ENCODE measurements around the gene MED25. TPM values are rescaled to one million over a fixed set of nuclear protein-coding genes. Genes with fewer than 3 reads are reported as not detected.

MED25 gene
- total RNA-seq, 2 experiments from 2014 or later = 35.7 to 38.7 TPM

- no peak for TF ChIP-seq CTCF (IDR thresholded peaks at IDR 0.05)
- Mint-ChIP-seq H3K4me3 (no peak overlapping the region), H3K27ac (no peak overlapping the region), H3K9me3 (no peaks in the 10 kb centered on the region), H3K4me1 (ENCODE audit: low read depth) (no peaks in the 10 kb centered on the region), H3K36me3 (ENCODE audit: low read depth) (peaks cover 10% of the 10 kb centered on the region), H3K27me3 (no peaks in the 10 kb centered on the region)
- ChIA-PET CTCF (no interaction called here), POLR2A (interaction anchor here (0.6 kb wide), 2 partner anchors 11 to 14 kb away, joined by 3 read pairs; no protein-coding TSS in a partner anchor)
- no peak for DNase-seq
- intact Hi-C loops (cut with micrococcal nuclease) = no loop called here
- ATAC-seq = no peak
Observed at GRCh38 chr19:49832556-49832955, 14.5 kb downstream of the MED25 start.

- intact Hi-C loops (cut with micrococcal nuclease) = no loop called here
- Mint-ChIP-seq H3K4me1 (ENCODE audit: low read depth) (no peaks in the 10 kb centered on the region), H3K36me3 (ENCODE audit: low read depth) (peaks cover 10% of the 10 kb centered on the region), H3K27me3 (no peaks in the 10 kb centered on the region), H3K9me3 (no peaks in the 10 kb centered on the region), H3K4me3 (no peak overlapping the region), H3K27ac (no peak overlapping the region)
- CTCF ChIA-PET = no interaction called here
- DNase-seq = no peak
- POLR2A ChIA-PET = no interaction called here
- TF ChIP-seq CTCF (IDR thresholded peaks at IDR 0.05) = no peak
- ATAC-seq = no peak
Observed at GRCh38 chr19:49833599-49833998, 15.5 kb downstream of the MED25 start.

- Mint-ChIP-seq H3K4me1 (ENCODE audit: low read depth) (no peaks in the 10 kb centered on the region), H3K4me3 (no peak overlapping the region), H3K27ac (no peak overlapping the region), H3K36me3 (ENCODE audit: low read depth) (peaks cover 10% of the 10 kb centered on the region), H3K27me3 (no peaks in the 10 kb centered on the region), H3K9me3 (no peaks in the 10 kb centered on the region)
- POLR2A ChIA-PET = interaction anchor here (1.2 kb wide), 1 partner anchor 9 kb away, joined by 3 read pairs; no protein-coding TSS in a partner anchor
- intact Hi-C loops (cut with micrococcal nuclease) = no loop called here
- DNase-seq = no peak
- no peak for ATAC-seq
- CTCF ChIA-PET = no interaction called here
- no peak for TF ChIP-seq CTCF (IDR thresholded peaks at IDR 0.05)
Observed at GRCh38 chr19:49835562-49835961, 17.5 kb downstream of the MED25 start.

- TF ChIP-seq CTCF (IDR thresholded peaks at IDR 0.05) = no peak
- H3K4me3 Mint-ChIP-seq = no peak overlapping the region
- H3K27me3 Mint-ChIP-seq = no peaks in the 10 kb centered on the region
- ChIA-PET CTCF (no interaction called here), POLR2A (no interaction called here)
- no peaks in the 10 kb centered on the region for H3K9me3 Mint-ChIP-seq
- H3K36me3 Mint-ChIP-seq (ENCODE audit: low read depth) = peaks cover 10% of the 10 kb centered on the region
- ATAC-seq (no peak), DNase-seq (no peak)
- no peaks in the 10 kb centered on the region for H3K4me1 Mint-ChIP-seq (ENCODE audit: low read depth)
- no peak overlapping the region for H3K27ac Mint-ChIP-seq
- intact Hi-C loops (cut with micrococcal nuclease) = no loop called here
Observed at GRCh38 chr19:49836176-49837008, 18.3 kb downstream of the MED25 start.

GRCh38 chr19:49837009-49837310 lies 18.9 kb downstream of the MED25 start:
- ChIA-PET POLR2A (no interaction called here), CTCF (no interaction called here)

More at GRCh38 chr19:49837009-49837310, 18.9 kb downstream of the MED25 start:
- H3K36me3 Mint-ChIP-seq (ENCODE audit: low read depth) = peaks cover 10% of the 10 kb centered on the region
- ATAC-seq (no peak), DNase-seq (no peak)
- H3K27ac Mint-ChIP-seq = no peak overlapping the region
- H3K4me1 Mint-ChIP-seq (ENCODE audit: low read depth) = no peaks in the 10 kb centered on the region
- intact Hi-C loops (cut with micrococcal nuclease) = no loop called here
- no peaks in the 10 kb centered on the region for H3K9me3 Mint-ChIP-seq
- TF ChIP-seq CTCF (IDR thresholded peaks at IDR 0.05) = no peak
- H3K27me3 Mint-ChIP-seq = no peaks in the 10 kb centered on the region
- no peak overlapping the region for H3K4me3 Mint-ChIP-seq
